SH-SY5Y (cell line): ENCODE results near the gene PRDM16.

ENCODE experiments used
- GATA2 ChIP-seq: IDR thresholded peaks from 2 replicates; pipeline ENCODE4 v1.6.1; 2011; ENCODE audit warnings: mild to moderate bottlenecking, low read depth, low read length
- GATA3 ChIP-seq: IDR thresholded peaks from 2 replicates; pipeline ENCODE4 v1.6.1; 2011; ENCODE audit warnings: low read depth, mild to moderate bottlenecking, low read length, moderate library complexity

DNA sequence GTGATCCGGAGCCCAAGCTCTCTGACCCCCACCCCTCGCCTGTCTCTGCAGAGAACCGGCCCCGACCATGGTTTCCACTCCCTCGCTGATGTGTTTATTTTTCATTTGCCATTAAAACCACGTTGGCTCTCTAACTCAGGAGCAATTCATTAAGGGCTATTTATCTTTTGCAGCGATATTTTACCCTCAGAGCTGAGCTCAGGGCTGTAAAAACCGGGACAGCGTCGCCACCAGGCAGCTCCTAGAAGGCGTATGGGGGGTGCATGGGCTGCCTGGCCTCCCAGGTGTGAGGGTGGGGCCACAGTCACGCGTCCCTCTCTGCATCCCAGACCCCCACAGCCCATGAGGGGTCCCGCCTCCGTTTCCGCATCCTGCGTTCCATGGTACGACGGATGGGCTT, 71.4 kb downstream of the PRDM16 start:
- TF ChIP-seq GATA2, result no peak
- no peak for TF ChIP-seq GATA3
